Esophagus muscularis mucosa (tissue), 4 donors: ENCODE data around the gene FKBP14. TPM values are rescaled to one million over a fixed set of nuclear protein-coding genes. Genes with fewer than 3 reads are reported as not detected.
A peak's percentile ranks its signal among the peaks of the same experiment; 100 is the strongest.

Source experiments
- DNase-seq: peaks from one replicate; pipeline ENCODE4 v3.0.0-alpha.2; 2017; ENCODE audit errors: extremely low spot score
- H3K27ac ChIP-seq, 4 donors: fragments of 200-600 bp; sonication (generic); replicated peaks in 1 of 4; 1 replicate in 3 of 4; 2 replicates in 1 of 4; pipeline ENCODE4 v1.5.1; 2016 to 2019; ENCODE audit warnings: mild to moderate bottlenecking in 1 of 4
- H3K27me3 ChIP-seq, 4 donors: fragments of 200-600 bp; sonication (generic); one replicate each; pipeline versions ENCODE4 v1.5.1 to v1.6.0; 2016 to 2019
- H3K36me3 ChIP-seq, 4 donors: fragments of 200-600 bp; sonication (generic); one replicate each; pipeline ENCODE4 v1.5.1; 2016 to 2019
- H3K4me1 ChIP-seq, 4 donors: fragments of 200-600 bp; sonication (generic); one replicate each; pipeline ENCODE4 v1.5.1; 2016 to 2019
- H3K4me3 ChIP-seq, 4 donors: fragments of 200-600 bp; sonication (generic); 1 replicate in 2 of 4; 2 replicates in 2 of 4; pipeline ENCODE4 v1.5.1; 2016 to 2019; ENCODE audit warnings: mild to moderate bottlenecking in 4 of 4, moderate library complexity in 1 of 4
- H3K9me3 ChIP-seq, 4 donors: fragments of 200-600 bp; sonication (generic); 1 replicate in 3 of 4; 2 replicates in 1 of 4; pipeline ENCODE4 v1.5.1; 2016 to 2019
- CTCF ChIP-seq, 3 experiments: fragments of 200-600 bp in 2 of 3; fragments of 450-650 bp in 1 of 3; sonication (generic) in 2 of 3; IDR thresholded peaks; one replicate each; pipeline ENCODE4 v1.5.1; 2017 to 2019; ENCODE audit warnings: antibody characterized with exemption in 3 of 3, mild to moderate bottlenecking in 2 of 3, moderate library complexity in 1 of 3
- EP300 ChIP-seq: sonication (generic); formaldehyde crosslinking; IDR thresholded peaks from one replicate; pipeline ENCODE4 v1.6.1; 2017; ENCODE audit warnings: antibody characterized with exemption
- POLR2A ChIP-seq: fragments of 450-650 bp; IDR thresholded peaks from one replicate; pipeline ENCODE4 v1.6.1; 2017; ENCODE audit warnings: antibody characterized with exemption, moderate library complexity, mild to moderate bottlenecking, low read depth
- POLR2AphosphoS5 ChIP-seq, 2 donors: sonication (generic); formaldehyde crosslinking; IDR thresholded peaks; one replicate each; pipeline ENCODE4 v1.6.1; 2017; ENCODE audit warnings: antibody characterized with exemption in 2 of 2
- WGBS: methylation state at CpG from one replicate; pipeline ENCODE4 v1.1.5; 2018; 5-methylcytosine and 5-hydroxymethylcytosine counted together
- intact Hi-C: fragments of 100-400 bp; cut with DNase I; formaldehyde crosslinking; loops from one replicate; pipeline ENCODE4 v1.15.1; 2023
- total RNA-seq, 4 donors: library from RNA; depleted of rRNA; stranded (reverse); fragments of >200 nt; gene quantifications; one replicate each; pipeline versions ENCODE4 v1.1.0 to v1.2.1, GENCODE V29; 2016

The FKBP14 gene
- total RNA-seq, 4 donors from 2014 or later, result 6.3 to 8.3 (median 7.0) TPM

DNA sequence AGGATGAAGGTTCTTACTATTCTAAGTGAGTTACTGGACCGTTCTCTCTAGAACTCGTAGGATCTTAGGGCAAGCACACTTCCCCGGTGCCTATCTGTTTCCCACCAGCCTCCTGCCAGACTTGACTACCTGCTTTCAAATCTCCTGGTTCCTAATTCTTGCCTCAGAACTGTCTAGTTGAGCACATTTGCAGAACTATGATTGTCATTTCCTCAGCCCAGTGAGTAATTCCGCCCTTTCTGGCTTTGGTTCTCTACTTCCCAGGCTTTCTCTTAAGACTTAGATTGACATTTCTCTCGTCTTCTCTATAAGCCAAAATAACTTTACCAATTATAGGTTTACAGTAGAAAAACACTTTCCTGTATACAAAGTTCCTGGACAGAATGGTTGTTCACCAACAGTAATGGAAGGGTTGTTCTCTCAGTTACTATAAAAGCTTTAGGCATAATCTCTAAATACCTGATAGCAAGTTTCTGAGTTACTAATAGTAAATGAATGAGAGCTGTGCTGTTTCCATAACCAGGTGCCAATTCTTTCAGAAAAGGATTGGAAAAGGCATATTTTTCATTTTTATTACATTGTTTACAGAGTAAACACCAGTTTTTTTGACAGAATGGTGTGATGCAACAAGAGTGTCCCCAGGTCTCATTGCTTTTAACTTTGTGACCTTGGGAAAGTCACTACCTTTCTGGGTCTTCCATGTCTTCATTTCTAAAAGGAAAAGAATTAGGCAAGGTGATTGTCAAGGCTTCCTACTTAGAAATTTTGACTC, 42.8 kb upstream of the FKBP14 start:
- DNase-seq, result no peak
- H3K36me3 ChIP-seq, result peaks cover 0 to 29% (median 5%) of the 10 kb centered on the region in 4 donors
- no peak overlapping the region for H3K4me3 ChIP-seq
- 86% methylated on average over 5 of the region's 5 CpGs for WGBS
- H3K4me1 ChIP-seq, result peaks cover 3 to 13% (median 7%) of the 10 kb centered on the region in 4 donors
- H3K27me3 ChIP-seq, result no peaks in the 10 kb centered on the region
- no peak overlapping the region for H3K27ac ChIP-seq
- TF ChIP-seq EP300 (no peak), POLR2A (no peak), CTCF (IDR thresholded peaks at IDR 0.05) (no peak), POLR2AphosphoS5 (IDR thresholded peaks at IDR 0.05) (no peak)
- no peaks in the 10 kb centered on the region for H3K9me3 ChIP-seq
- intact Hi-C loops, result loop anchor here (5.0 kb wide), 1 partner anchor 122 kb away; no protein-coding TSS in a partner anchor

DNA sequence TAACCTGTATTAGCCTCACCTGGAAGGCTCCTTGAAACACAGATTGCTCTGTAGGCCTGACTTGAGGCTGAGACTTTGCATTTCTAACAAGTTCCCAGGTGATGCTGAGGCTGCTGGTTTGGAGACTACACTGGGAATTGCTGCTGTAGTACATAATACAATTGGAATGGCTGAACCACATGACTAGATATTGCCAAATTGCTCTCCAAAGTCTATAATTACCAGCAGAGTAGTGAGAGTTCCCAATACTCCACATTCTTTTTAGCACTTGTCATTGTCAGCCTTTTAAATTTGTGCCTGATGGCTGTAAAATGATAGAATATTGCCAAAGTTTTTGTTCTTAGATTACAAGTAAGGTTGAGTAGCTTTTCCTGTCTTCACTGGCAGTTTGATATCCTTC, 41.6 kb upstream of the FKBP14 start:
- Histone ChIP-seq H3K36me3 (peaks cover 0 to 39% (median 9%) of the 10 kb centered on the region in 4 donors), H3K4me1 (peaks cover 3 to 13% (median 7%) of the 10 kb centered on the region in 4 donors), H3K27ac (peak overlapping the region in 3 of 4 donors; percentile 5 to 35 (median 19)), H3K27me3 (no peaks in the 10 kb centered on the region), H3K9me3 (no peaks in the 10 kb centered on the region), H3K4me3 (no peak overlapping the region)
- intact Hi-C loops, result loop anchor here (5.0 kb wide), 1 partner anchor 121 kb away; no protein-coding TSS in a partner anchor
- no peak for DNase-seq
- TF ChIP-seq POLR2AphosphoS5 (IDR thresholded peaks at IDR 0.05) (peak; percentile 7 to 43), POLR2A (no peak), EP300 (no peak), CTCF (IDR thresholded peaks at IDR 0.05) (no peak)

DNA sequence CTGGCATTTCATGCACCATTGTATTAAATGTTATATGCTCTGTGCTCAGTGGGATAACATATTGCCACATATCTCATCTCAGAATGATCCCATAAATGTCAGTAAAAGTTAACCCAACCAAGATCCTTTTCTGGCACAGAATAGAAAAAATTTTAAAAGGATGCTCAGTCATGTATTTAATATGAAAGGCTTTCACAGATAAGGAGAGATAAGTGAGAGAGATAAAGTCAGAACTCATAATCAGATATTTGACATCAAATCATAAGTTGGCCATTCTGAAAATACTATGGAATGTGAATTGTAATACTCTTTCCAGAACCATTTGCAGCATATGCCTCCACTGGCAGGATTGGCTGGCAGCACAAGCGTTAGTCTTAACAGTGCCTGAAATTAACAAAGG, 40.2 kb upstream of the FKBP14 start:
- Histone ChIP-seq H3K9me3 (no peaks in the 10 kb centered on the region), H3K27ac (no peak overlapping the region), H3K36me3 (peaks cover 0 to 40% (median 12%) of the 10 kb centered on the region in 4 donors), H3K4me1 (peaks cover 5 to 13% (median 9%) of the 10 kb centered on the region in 4 donors), H3K27me3 (no peaks in the 10 kb centered on the region), H3K4me3 (no peak overlapping the region)
- TF ChIP-seq CTCF (IDR thresholded peaks at IDR 0.05) (no peak), POLR2A (no peak), POLR2AphosphoS5 (IDR thresholded peaks at IDR 0.05) (no peak), EP300 (no peak)
- no peak for DNase-seq
- 100% methylated on average over 1 of the region's 1 CpG for WGBS
- intact Hi-C loops, result loop anchor here (5.0 kb wide), 1 partner anchor 119 kb away; no protein-coding TSS in a partner anchor

DNA sequence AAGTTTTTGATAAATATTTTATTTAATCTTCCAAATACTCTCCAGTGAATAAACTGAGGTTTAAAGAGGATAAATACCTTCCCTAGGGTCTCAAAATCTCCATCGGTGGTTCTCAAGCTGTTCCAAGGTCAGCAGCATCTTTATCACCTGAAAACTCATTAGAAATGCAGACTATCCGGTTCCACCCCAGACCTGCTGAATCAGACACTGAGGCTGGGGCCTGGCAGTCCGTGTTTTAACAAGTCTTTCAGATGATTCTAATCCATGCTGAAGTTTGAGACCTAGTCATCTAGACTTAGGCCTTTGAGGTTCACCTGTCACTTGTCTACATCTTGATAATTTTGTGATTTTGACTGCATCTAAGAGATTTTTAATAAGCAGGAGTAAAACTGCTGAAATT, 39.2 kb upstream of the FKBP14 start:
- 89% methylated on average over 3 of the region's 3 CpGs for WGBS
- Histone ChIP-seq H3K27me3 (no peaks in the 10 kb centered on the region), H3K4me1 (peaks cover 5 to 13% (median 9%) of the 10 kb centered on the region in 4 donors), H3K4me3 (no peak overlapping the region), H3K9me3 (no peaks in the 10 kb centered on the region), H3K36me3 (peaks cover 0 to 32% (median 9%) of the 10 kb centered on the region in 4 donors), H3K27ac (no peak overlapping the region)
- TF ChIP-seq POLR2A, result no peak
- no peak for TF ChIP-seq EP300
- no peak for TF ChIP-seq POLR2AphosphoS5 (IDR thresholded peaks at IDR 0.05)
- no peak for TF ChIP-seq CTCF (IDR thresholded peaks at IDR 0.05)
- intact Hi-C loops, result loop anchor here (5.0 kb wide), 1 partner anchor 118 kb away; no protein-coding TSS in a partner anchor
- no peak for DNase-seq
